NT2/D1 (cell line): Measurements from ENCODE around the gene KRT34.
"Not testable (repeated sequence)": the region's sequence is repeated elsewhere in the genome, so short reads cannot be mapped to it uniquely, and the experiment has no call there.

ENCODE experiments used
- DNase-seq: peaks from one replicate; pipeline ENCODE4 v3.0.0-alpha.2; 2011; ENCODE audit warnings: low read depth, low spot score
- H3K27me3 ChIP-seq: 2 replicates; pipeline ENCODE4 v1.6.0; 2011; ENCODE audit warnings: mild to moderate bottlenecking; ENCODE audit not compliant: insufficient read length, insufficient read depth
- H3K36me3 ChIP-seq: 2 replicates; pipeline ENCODE4 v1.6.1; 2011; ENCODE audit warnings: mild to moderate bottlenecking, low read length, mixed read lengths; ENCODE audit not compliant: insufficient read depth, insufficient read length
- H3K4me1 ChIP-seq: 2 replicates; pipeline ENCODE4 v1.5.1; 2011; ENCODE audit not compliant: insufficient read depth, insufficient read length
- H3K4me3 ChIP-seq: 2 replicates; pipeline ENCODE4 v1.5.1; 2011; ENCODE audit warnings: low read depth; ENCODE audit not compliant: insufficient read length
- H3K9ac ChIP-seq: 2 replicates; pipeline ENCODE4 v1.6.0; 2011; ENCODE audit warnings: low read depth; ENCODE audit not compliant: insufficient read length
- H3K9me3 ChIP-seq: 2 replicates; pipeline ENCODE4 v1.5.1; 2011; ENCODE audit warnings: mild to moderate bottlenecking, low read length; ENCODE audit not compliant: insufficient read depth
- SUZ12 ChIP-seq: IDR thresholded peaks from 2 replicates; pipeline ENCODE4 v1.6.1; 2011; ENCODE audit not compliant: insufficient read length, insufficient read depth; ENCODE audit errors: extremely low read depth
- YY1 ChIP-seq: IDR thresholded peaks from 2 replicates; pipeline ENCODE4 v1.6.1; 2011; ENCODE audit not compliant: insufficient read length, insufficient read depth
- ZNF274 ChIP-seq: IDR thresholded peaks from 2 replicates; pipeline ENCODE4 v1.6.1; 2011; ENCODE audit warnings: mild to moderate bottlenecking, low read depth, low read length

The KRT34 gene

GRCh38 chr17:41403404-41404023, 21.4 kb upstream of the KRT34 start:
- DNase-seq: no peak
- no peaks in the 10 kb centered on the region for H3K27me3 ChIP-seq
- H3K9me3 ChIP-seq: no peaks in the 10 kb centered on the region
- H3K4me3 ChIP-seq: no peak overlapping the region
- H3K36me3 ChIP-seq: no peaks in the 10 kb centered on the region
- TF ChIP-seq ZNF274 (no peak), SUZ12 (no peak), YY1 (no peak)
- no peaks in the 10 kb centered on the region for H3K4me1 ChIP-seq
- no peak overlapping the region for H3K9ac ChIP-seq

- H3K9me3 ChIP-seq: no peaks in the 10 kb centered on the region
- H3K4me1 ChIP-seq: no peaks in the 10 kb centered on the region
- no peak overlapping the region for H3K4me3 ChIP-seq
- no peak for TF ChIP-seq SUZ12
- TF ChIP-seq YY1: no peak
- no peak for TF ChIP-seq ZNF274
- H3K9ac ChIP-seq: no peak overlapping the region
- no peaks in the 10 kb centered on the region for H3K36me3 ChIP-seq
- H3K27me3 ChIP-seq: no peaks in the 10 kb centered on the region
- DNase-seq: no peak
Measured at GRCh38 chr17:41402161-41402560, 20.1 kb upstream of the KRT34 start.

- DNase-seq: no peak
- Histone ChIP-seq H3K4me3 (no peak within 1 kb of the TSS), H3K4me1 (no peaks in the 10 kb centered on the region), H3K9ac (no peak within 1 kb of the TSS), H3K27me3 (no peaks in the 10 kb centered on the region), H3K9me3 (no peaks in the 10 kb centered on the region), H3K36me3 (no peaks in the 10 kb centered on the region)
- TF ChIP-seq YY1: no peak
- TF ChIP-seq ZNF274: no peak
- TF ChIP-seq SUZ12: no peak
Measured at GRCh38 chr17:41396996-41397660, 15.0 kb upstream of the KRT34 start, which contains the start of gene KRT31. KRT31 (minus strand) TSS chr17:41397608; CDS start chr17:41397539, 69 bp downstream.

DNA sequence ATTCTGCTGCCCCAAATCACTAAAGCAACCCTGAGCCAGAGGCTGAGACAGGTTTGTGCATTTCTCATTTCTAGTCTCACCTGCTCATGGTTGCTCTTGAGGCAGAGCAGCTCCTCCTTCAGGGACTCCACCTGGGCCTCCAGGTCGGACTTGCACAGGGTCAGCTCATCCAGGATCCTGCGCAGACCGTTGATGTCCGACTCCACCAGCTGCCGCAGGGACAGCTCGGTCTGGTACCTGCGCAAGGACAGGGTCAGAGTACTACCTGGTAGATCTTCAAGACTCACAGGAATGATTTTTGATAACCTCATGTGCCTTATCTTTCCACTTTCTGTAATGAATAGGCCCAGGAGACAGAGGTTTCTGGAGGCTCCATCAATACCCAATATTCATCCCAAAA, 14.2 kb upstream of the KRT34 start:
- no peak overlapping the region for H3K9ac ChIP-seq
- H3K27me3 ChIP-seq: no peaks in the 10 kb centered on the region
- no peaks in the 10 kb centered on the region for H3K36me3 ChIP-seq
- H3K4me1 ChIP-seq: no peaks in the 10 kb centered on the region
- DNase-seq: no peak
- H3K4me3 ChIP-seq: no peak overlapping the region
- TF ChIP-seq ZNF274: no peak
- TF ChIP-seq YY1: no peak
- TF ChIP-seq SUZ12: no peak
- H3K9me3 ChIP-seq: no peaks in the 10 kb centered on the region

DNA sequence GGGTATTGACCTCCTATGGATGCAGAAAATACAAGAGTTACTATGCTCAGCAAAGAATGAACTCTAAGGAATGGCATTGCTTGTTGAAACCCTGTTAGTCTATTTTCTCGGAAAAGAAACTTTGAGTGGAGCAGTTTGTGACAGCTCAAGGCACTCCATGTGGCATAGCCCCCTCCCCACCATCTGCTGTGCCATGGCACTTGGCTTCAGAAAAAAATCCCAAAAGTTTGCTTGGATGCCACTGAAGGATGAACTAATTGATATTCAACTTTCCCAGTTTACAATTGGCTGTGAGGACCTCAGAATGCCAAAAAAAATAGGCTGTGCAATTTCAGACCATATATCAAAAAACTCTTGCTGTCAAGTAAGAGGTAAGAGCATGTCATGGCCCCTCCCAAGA, 13.5 kb upstream of the KRT34 start:
- Histone ChIP-seq H3K9me3 (no peaks in the 10 kb centered on the region), H3K27me3 (no peaks in the 10 kb centered on the region), H3K4me3 (no peak overlapping the region), H3K9ac (no peak overlapping the region), H3K36me3 (no peaks in the 10 kb centered on the region), H3K4me1 (no peaks in the 10 kb centered on the region)
- TF ChIP-seq ZNF274 (no peak), YY1 (no peak), SUZ12 (no peak)
- no peak for DNase-seq

- not testable (repeated sequence) for H3K27me3 ChIP-seq, H3K4me1 ChIP-seq, H3K36me3 ChIP-seq, H3K4me3 ChIP-seq, H3K9me3 ChIP-seq, H3K9ac ChIP-seq, DNase-seq
Measured at GRCh38 chr17:41395044-41395443, 12.9 kb upstream of the KRT34 start.

GRCh38 chr17:41394254-41394996, 12.3 kb upstream of the KRT34 start:
- no peak for DNase-seq
- TF ChIP-seq SUZ12 (no peak), YY1 (no peak), ZNF274 (no peak)
- no peak overlapping the region for H3K9ac ChIP-seq
- no peaks in the 10 kb centered on the region for H3K4me1 ChIP-seq
- no peaks in the 10 kb centered on the region for H3K27me3 ChIP-seq
- no peaks in the 10 kb centered on the region for H3K9me3 ChIP-seq
- H3K4me3 ChIP-seq: no peak overlapping the region
- H3K36me3 ChIP-seq: no peaks in the 10 kb centered on the region

GRCh38 chr17:41393826-41394225, 11.7 kb upstream of the KRT34 start:
- DNase-seq: no peak
- Histone ChIP-seq H3K36me3 (no peaks in the 10 kb centered on the region), H3K9me3 (no peaks in the 10 kb centered on the region), H3K4me3 (no peak overlapping the region), H3K4me1 (no peaks in the 10 kb centered on the region), H3K9ac (no peak overlapping the region), H3K27me3 (no peaks in the 10 kb centered on the region)
- TF ChIP-seq YY1 (no peak), SUZ12 (no peak), ZNF274 (no peak)
